Endothelial cell of umbilical vein (primary cell): ENCODE results near the gene NPPA.

Source experiments
- EZH2 ChIP-seq: IDR thresholded peaks from 2 replicates; pipeline ENCODE4 v1.6.1; 2012; ENCODE audit warnings: borderline replicate concordance, low read depth, mild to moderate bottlenecking, moderate library complexity, low read length, inconsistent platforms; ENCODE audit not compliant: severe bottlenecking
- GATA2 ChIP-seq: IDR thresholded peaks from 2 replicates; pipeline ENCODE4 v1.7.0; 2011; ENCODE audit warnings: low read depth, mild to moderate bottlenecking, moderate library complexity, mixed read lengths, low read length; ENCODE audit not compliant: insufficient read length, insufficient read depth
- POLR2A ChIP-seq: IDR thresholded peaks from 2 replicates; pipeline ENCODE4 v1.6.1; 2012; ENCODE audit warnings: low read depth, mild to moderate bottlenecking, control low read depth, low read length
- POLR2AphosphoS5 ChIP-seq: IDR thresholded peaks from 2 replicates; pipeline ENCODE4 v1.6.1; 2012; ENCODE audit warnings: low read depth, mild to moderate bottlenecking, control low read depth, low read length, moderate library complexity; ENCODE audit not compliant: insufficient read depth
- TF ChIP-seq, protein P1 (sequence below), 2 donors: IDR thresholded peaks; 1 replicate in 1 of 2; 2 replicates in 1 of 2; pipeline ENCODE4 v1.5.1; 2011; ENCODE audit warnings: low read length in 2 of 2, mild to moderate bottlenecking in 2 of 2, moderate library complexity in 2 of 2, control low read depth in 1 of 2, inconsistent platforms in 1 of 2, low read depth in 1 of 2; ENCODE audit not compliant: insufficient read depth in 1 of 2; ENCODE audit errors: extremely low read depth in 1 of 2
- TF ChIP-seq, protein P2 (sequence below): IDR thresholded peaks from 2 replicates; pipeline ENCODE4 v1.6.1; 2011; ENCODE audit not compliant: insufficient read depth, insufficient read length

DNA sequence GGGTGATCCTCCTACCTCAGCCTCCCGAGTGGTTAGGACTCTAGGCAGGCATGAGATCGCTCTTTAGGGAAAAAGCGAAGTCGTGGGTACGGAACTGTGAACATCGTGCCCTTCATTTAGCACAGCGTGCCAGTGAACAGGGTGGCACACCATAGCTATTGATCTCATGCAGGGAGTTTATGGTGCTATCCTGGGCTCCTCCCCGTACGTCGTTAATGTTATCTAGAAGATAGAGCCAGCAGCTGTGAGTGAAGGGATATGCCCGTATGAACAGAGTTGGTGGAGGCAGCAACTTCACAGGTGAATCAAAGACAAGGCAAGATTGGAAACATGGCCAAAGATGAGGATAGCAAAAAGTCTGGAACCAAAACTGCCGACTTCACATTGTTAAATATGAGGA lies 30.4 kb downstream of the NPPA start:
- TF ChIP-seq EZH2 = no peak
- no peak for TF ChIP-seq POLR2A
- TF ChIP-seq, protein P1, sequence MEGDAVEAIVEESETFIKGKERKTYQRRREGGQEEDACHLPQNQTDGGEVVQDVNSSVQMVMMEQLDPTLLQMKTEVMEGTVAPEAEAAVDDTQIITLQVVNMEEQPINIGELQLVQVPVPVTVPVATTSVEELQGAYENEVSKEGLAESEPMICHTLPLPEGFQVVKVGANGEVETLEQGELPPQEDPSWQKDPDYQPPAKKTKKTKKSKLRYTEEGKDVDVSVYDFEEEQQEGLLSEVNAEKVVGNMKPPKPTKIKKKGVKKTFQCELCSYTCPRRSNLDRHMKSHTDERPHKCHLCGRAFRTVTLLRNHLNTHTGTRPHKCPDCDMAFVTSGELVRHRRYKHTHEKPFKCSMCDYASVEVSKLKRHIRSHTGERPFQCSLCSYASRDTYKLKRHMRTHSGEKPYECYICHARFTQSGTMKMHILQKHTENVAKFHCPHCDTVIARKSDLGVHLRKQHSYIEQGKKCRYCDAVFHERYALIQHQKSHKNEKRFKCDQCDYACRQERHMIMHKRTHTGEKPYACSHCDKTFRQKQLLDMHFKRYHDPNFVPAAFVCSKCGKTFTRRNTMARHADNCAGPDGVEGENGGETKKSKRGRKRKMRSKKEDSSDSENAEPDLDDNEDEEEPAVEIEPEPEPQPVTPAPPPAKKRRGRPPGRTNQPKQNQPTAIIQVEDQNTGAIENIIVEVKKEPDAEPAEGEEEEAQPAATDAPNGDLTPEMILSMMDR (IDR thresholded peaks at IDR 0.05; ENCODE audit: extremely low read depth in 1 of 2, insufficient read depth in 1 of 2, low read depth in 1 of 2, low read length in 2 of 2) = no peak
- TF ChIP-seq GATA2 = no peak
- TF ChIP-seq, protein P2, sequence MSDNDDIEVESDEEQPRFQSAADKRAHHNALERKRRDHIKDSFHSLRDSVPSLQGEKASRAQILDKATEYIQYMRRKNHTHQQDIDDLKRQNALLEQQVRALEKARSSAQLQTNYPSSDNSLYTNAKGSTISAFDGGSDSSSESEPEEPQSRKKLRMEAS = no peak
- TF ChIP-seq POLR2AphosphoS5 = no peak
